ENCODE results near the gene EIF5B.

The EIF5B gene

DNA sequence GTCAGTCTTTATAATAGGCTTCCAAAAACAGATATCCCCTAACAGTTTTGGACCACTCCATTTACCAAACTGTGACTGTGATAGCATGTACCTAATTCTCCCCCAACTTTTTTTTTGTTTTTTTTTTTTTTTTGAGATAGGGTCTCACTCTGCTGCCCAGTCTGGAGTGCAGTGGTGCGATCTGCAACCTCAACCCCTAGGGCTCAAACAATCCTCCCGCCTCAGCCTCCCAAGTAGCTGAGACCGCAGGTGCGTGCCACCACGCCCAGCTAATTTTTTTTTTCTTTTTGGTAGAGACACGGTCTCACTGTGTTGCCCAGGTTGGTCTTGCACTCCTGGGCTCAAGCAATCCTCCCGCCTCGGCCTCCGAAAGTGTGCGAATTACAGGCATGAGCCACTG is 99.7 kb downstream of the EIF5B start:
- no peak for TF ChIP-seq EZH2phosphoT487 (IDR thresholded peaks at IDR 0.05; ENCODE audit: borderline replicate concordance)
- TF ChIP-seq, protein P1, sequence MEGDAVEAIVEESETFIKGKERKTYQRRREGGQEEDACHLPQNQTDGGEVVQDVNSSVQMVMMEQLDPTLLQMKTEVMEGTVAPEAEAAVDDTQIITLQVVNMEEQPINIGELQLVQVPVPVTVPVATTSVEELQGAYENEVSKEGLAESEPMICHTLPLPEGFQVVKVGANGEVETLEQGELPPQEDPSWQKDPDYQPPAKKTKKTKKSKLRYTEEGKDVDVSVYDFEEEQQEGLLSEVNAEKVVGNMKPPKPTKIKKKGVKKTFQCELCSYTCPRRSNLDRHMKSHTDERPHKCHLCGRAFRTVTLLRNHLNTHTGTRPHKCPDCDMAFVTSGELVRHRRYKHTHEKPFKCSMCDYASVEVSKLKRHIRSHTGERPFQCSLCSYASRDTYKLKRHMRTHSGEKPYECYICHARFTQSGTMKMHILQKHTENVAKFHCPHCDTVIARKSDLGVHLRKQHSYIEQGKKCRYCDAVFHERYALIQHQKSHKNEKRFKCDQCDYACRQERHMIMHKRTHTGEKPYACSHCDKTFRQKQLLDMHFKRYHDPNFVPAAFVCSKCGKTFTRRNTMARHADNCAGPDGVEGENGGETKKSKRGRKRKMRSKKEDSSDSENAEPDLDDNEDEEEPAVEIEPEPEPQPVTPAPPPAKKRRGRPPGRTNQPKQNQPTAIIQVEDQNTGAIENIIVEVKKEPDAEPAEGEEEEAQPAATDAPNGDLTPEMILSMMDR (conservative IDR thresholded peaks at IDR 0.05; ENCODE audit: low read length): no peak
- Histone ChIP-seq H2AFZ (ENCODE audit: low read length) (no peak overlapping the region), H3K4me2 (ENCODE audit: low read depth, low read length, poor library complexity, severe bottlenecking) (no peak overlapping the region), H3K9me3 (ENCODE audit: insufficient read depth, low read depth, low read length) (no peaks in the 10 kb centered on the region), H3K4me3 (ENCODE audit: low read length, poor library complexity, severe bottlenecking) (no peak overlapping the region), H3F3A (ENCODE audit: low read depth) (no peaks in the 10 kb centered on the region), H3K27me3 (ENCODE audit: insufficient read depth, low read length, poor library complexity, severe bottlenecking) (no peaks in the 10 kb centered on the region), H3K4me1 (ENCODE audit: insufficient read depth, low read length, poor library complexity, severe bottlenecking) (no peaks in the 10 kb centered on the region), H3K9me2 (replicated peaks; ENCODE audit: low read depth, low read length) (no peaks in the 10 kb centered on the region), H3K9ac (ENCODE audit: low read depth, low read length, poor library complexity, severe bottlenecking) (no peak overlapping the region), H3K79me2 (ENCODE audit: insufficient read depth, low read length) (no peaks in the 10 kb centered on the region), H3K36me3 (ENCODE audit: insufficient read depth, low read length) (peaks cover 64% of the 10 kb centered on the region), H4K20me1 (ENCODE audit: insufficient read depth, low read length, poor library complexity, severe bottlenecking) (peaks cover 9% of the 10 kb centered on the region)

DNA sequence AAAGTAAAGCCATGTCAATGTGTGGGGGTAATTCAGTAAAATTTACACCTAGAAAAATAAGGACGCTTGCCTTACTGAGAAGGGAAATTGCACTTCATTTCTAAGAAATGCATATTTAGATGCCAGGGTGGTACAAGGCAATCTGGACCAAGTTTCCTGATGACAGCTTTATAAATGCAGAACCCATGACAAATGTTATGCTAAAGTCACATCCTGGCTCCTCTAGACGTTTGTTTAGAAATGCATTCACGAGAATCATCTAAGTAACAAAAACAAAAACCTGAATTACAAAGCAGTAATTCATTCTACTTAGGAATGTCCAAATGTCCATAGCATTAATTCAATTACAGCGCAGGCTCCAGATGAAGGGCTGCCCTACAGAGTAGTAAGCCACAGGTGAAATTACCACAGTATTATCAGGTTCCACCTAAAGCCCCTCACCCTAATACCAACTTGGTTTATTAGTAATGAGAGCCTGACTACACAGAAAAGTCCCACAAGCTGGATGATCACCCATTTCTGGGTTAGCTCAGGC is 102.8 kb downstream of the EIF5B start:
- Histone ChIP-seq H3K9me2 (replicated peaks; ENCODE audit: low read depth, low read length) (no peaks in the 10 kb centered on the region), H3K9ac (ENCODE audit: low read depth, low read length, poor library complexity, severe bottlenecking) (no peak overlapping the region), H3K27me3 (ENCODE audit: insufficient read depth, low read length, poor library complexity, severe bottlenecking) (no peaks in the 10 kb centered on the region), H3K4me3 (ENCODE audit: low read length, poor library complexity, severe bottlenecking) (no peak overlapping the region), H3K4me1 (ENCODE audit: insufficient read depth, low read length, poor library complexity, severe bottlenecking) (no peaks in the 10 kb centered on the region), H3K79me2 (ENCODE audit: insufficient read depth, low read length) (no peaks in the 10 kb centered on the region), H3K36me3 (ENCODE audit: insufficient read depth, low read length) (peaks cover 69% of the 10 kb centered on the region), H3K4me2 (ENCODE audit: low read depth, low read length, poor library complexity, severe bottlenecking) (no peak overlapping the region), H3F3A (ENCODE audit: low read depth) (no peaks in the 10 kb centered on the region), H2AFZ (ENCODE audit: low read length) (no peak overlapping the region), H4K20me1 (ENCODE audit: insufficient read depth, low read length, poor library complexity, severe bottlenecking) (peaks cover 6% of the 10 kb centered on the region), H3K9me3 (ENCODE audit: insufficient read depth, low read depth, low read length) (no peaks in the 10 kb centered on the region)
- TF ChIP-seq, protein P1 (conservative IDR thresholded peaks at IDR 0.05; ENCODE audit: low read length): no peak
- no peak for TF ChIP-seq EZH2phosphoT487 (IDR thresholded peaks at IDR 0.05; ENCODE audit: borderline replicate concordance)

DNA sequence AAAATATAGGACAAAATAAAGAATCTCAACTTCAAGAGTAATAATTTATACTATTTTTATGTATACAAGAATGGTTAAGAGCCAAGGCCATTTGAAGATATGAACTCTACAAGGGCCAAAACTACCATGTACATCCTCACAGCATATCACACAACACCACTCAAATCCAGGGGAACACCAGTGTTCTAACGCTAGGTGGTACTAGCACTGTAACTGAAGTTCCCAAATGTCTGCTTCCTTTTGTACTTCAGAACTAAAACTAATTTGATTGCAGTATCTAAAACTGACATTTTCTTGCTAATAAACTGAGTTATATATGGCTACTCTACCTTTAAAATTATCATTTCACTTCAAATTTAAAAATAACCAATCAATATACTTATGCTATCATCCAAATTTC is 105.6 kb downstream of the EIF5B start:
- H3K9me3 ChIP-seq (ENCODE audit: insufficient read depth, low read depth, low read length): no peaks in the 10 kb centered on the region
- TF ChIP-seq, protein P1 (conservative IDR thresholded peaks at IDR 0.05; ENCODE audit: low read length): no peak
- no peak for TF ChIP-seq EZH2phosphoT487 (IDR thresholded peaks at IDR 0.05; ENCODE audit: borderline replicate concordance)
- no peaks in the 10 kb centered on the region for H3F3A ChIP-seq (ENCODE audit: low read depth)
- H2AFZ ChIP-seq (ENCODE audit: low read length): no peak overlapping the region
- no peaks in the 10 kb centered on the region for H4K20me1 ChIP-seq (ENCODE audit: insufficient read depth, low read length, poor library complexity, severe bottlenecking)
- H3K27me3 ChIP-seq (ENCODE audit: insufficient read depth, low read length, poor library complexity, severe bottlenecking): no peaks in the 10 kb centered on the region
- H3K4me2 ChIP-seq (ENCODE audit: low read depth, low read length, poor library complexity, severe bottlenecking): no peak overlapping the region
- no peaks in the 10 kb centered on the region for H3K4me1 ChIP-seq (ENCODE audit: insufficient read depth, low read length, poor library complexity, severe bottlenecking)
- peaks cover 72% of the 10 kb centered on the region for H3K36me3 ChIP-seq (ENCODE audit: insufficient read depth, low read length)
- no peak overlapping the region for H3K9ac ChIP-seq (ENCODE audit: low read depth, low read length, poor library complexity, severe bottlenecking)
- no peak overlapping the region for H3K4me3 ChIP-seq (ENCODE audit: low read length, poor library complexity, severe bottlenecking)
- H3K9me2 ChIP-seq (replicated peaks; ENCODE audit: low read depth, low read length): no peaks in the 10 kb centered on the region
- 0 out of 2 replicates have a peak, but pooled peaks cover 3% of the 10 kb centered on the region for H3K79me2 ChIP-seq (ENCODE audit: insufficient read depth, low read length)
